CD4-positive, alpha-beta T cell treated with Interleukin-6 for 4 hours (primary cell): ENCODE results near the gene PKNOX2.

ENCODE experiments used
- DNase-seq: peaks from one replicate; pipeline ENCODE4 v3.0.0-alpha.2; 2020; ENCODE audit warnings: mixed read lengths

The PKNOX2 gene

DNA sequence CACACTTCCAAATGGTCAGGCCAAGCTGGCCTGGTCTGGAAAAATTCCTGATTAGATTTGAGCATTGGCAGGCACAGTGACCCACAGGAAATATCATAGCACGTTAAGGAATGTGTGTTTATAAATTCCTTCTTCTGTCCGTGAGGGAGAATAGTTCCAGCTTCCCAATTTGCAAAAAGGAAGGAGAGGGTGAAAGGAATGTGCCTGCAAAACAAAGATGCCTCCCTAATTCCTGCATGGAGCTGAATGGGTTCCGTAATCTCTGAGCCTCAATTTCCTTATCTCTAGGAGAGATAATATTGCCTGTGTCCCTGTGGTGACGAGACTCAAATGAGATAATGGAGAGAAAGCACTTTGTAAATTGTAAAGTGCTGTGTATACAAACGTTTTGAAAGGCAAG is 226.4 kb downstream of the PKNOX2 start:
- no peak for DNase-seq

DNA sequence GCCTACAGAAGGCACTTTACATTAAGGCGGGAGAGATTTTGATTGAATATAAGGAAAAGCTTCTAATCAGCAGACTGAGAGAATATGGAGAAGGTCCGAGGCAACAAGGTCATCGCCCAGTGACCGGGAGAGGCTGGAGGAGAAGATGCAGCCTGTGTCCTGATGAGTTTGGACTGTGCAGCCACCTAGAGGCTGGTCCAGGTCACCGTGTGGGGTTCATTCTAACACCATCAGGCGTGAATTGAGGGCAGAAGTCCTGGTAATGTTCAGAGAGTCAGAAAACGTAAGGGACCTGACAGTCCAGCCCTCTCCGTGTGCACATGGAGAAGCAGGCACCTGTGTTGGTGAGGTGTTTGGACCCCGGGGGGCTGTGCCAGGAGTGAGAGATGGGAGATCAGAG is 228.8 kb downstream of the PKNOX2 start:
- DNase-seq: no peak

- DNase-seq: no peak
Observed at GRCh38 chr11:125394296-125394695, 229.7 kb downstream of the PKNOX2 start.

- no peak for DNase-seq
Observed at GRCh38 chr11:125397421-125397820, 232.9 kb downstream of the PKNOX2 start.

DNA sequence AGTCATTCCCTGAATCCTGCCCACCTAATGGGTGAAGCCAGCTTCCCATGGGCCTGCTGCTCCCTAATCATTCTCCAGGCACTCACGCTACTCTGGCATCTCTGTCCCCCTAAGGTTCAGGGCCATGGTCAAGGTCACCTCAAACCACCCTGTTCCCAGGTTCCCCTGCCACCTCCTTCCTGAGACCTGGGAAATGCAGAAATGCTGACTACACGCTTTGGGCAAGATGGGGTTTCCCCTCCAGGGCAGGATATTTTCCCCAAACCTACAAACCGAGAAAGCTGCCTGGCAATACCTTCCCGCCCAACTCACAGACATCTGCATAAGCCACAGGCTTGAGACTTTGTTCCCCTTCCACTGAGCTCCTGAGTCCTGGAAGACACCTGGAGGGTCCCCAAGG is 233.9 kb downstream of the PKNOX2 start:
- no peak for DNase-seq

DNA sequence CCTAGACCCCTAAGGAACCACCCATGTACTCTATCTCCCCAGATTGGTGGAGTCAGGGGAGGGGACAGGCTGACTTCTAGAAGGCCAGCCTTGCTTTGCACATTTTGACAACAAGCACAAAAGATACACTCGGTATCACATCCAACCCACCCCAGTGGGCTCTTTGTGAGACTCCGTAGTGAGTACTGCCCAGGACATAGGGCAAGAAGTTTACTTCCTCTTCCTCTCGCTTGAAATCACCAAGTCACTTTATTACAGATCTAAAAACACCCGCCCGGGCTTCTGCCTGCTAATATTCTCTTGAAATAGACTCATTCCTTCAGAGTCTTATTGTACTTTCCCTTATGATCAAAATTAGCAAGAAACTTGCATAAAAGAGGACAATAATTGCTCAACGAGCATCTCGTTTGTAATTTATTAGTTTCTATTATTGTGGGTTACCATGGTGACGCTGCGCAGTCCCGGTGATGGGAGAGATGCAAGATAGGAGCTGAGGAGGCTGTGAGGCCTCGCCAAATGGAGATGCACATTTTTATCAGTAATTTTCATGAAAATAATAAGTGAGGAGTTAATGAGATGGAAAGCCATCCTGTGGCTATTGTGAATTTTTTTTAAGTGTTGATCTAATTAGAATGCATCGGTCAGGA is 234.6 kb downstream of the PKNOX2 start:
- no peak for DNase-seq

- no peak for DNase-seq
Observed at GRCh38 chr11:125399945-125400344, 235.4 kb downstream of the PKNOX2 start.

DNA sequence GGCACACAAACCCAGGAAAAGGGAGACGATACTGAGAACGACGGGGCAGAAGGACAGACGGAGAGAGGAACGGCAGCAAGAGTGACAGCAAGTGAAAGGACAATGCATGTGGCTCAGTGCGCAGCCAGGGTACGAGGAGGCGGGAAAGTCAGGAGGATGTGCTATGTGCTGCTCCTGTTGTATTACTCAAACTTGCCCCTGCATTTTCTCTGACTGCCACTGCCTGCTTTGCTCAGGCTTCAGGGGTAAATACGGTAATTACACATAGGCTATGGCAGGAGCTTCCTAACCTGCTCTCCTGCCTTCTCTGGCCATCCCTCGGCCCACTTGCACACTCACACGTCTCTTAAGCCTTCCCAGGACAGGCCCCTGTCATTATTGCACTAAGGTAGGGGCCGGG is 236.7 kb downstream of the PKNOX2 start:
- DNase-seq: no peak

GRCh38 chr11:125401746-125402145 is 237.2 kb downstream of the PKNOX2 start:
- DNase-seq: no peak

- no peak for DNase-seq
Observed at GRCh38 chr11:125402435-125402834, 237.9 kb downstream of the PKNOX2 start.

DNA sequence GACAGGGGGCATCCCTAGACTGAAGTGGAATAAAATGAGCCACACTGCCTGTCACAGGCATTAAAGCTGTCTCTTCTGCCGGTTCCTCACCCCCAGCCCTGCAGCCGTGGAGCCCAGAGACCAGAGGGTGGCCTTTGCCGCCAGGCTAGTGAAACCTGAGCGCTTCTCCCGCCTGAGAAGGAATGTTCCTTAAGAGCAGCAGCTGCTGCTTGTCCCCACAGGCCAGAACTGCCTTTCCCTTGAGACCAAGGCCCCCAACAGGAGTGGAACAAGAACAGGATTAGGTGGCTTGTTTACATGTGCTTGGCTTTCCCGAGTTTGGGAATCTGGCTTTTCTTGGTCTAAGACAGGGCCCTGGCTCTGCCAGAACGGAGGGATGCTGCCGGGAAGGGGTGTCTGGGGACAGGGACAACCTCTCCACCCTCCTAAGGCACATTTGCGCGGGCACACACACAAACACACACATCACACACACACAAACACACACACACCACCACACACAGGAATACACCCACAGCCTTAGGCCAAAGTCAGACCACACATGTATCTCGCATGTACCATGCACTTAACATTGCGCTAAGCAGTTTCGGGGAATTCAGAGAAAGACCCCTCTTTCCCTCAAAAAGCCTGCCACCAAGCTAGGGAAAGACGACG is 239.7 kb downstream of the PKNOX2 start:
- no peak for DNase-seq

DNA sequence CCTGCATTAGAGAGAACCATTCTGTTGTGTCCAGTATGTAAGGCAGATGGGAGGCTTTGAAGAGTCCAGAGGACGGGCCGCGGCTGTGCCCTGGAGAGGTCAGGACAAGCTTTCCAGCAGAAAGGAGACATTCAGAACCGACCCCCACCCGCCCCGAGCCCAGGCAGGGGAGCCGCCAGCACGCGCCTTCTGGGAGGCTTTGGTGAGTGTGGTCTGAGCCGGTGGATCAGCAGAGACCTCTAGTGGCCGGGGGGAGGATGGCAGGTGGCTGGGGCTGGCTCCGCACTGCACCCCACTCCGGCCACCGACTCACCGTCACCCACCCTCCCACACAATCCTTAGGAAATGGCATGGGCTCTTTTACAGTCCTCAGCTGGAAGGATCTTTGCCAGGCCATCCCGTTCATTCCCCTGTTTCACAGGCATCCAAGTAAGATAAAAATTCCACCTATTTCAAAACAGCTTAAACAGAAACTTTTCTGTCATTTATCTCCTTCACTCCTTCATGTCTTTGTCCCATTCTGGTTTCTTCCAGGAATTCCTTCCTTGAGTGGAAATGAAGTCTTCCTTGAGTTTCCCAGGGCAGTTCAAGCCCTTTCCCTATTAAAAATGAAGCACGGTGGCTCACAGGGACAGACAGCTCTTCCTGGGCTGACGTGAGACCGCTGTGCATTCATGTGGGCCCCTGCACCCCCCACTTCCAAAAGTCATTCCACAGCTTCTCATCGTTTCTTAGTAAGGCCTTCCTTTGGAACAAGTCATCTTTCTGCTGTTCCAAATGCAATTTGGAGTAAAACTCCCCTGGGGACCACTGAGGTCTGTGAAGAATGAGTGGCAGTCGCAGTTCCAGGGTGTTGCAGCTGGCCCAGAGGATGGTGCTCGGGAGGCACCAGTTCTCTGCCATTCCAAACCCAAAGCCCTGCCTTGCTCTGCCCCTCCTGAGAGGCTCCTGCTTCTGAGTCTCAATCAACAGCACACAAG is 240.6 kb downstream of the PKNOX2 start:
- peak; percentile 63 for DNase-seq

DNA sequence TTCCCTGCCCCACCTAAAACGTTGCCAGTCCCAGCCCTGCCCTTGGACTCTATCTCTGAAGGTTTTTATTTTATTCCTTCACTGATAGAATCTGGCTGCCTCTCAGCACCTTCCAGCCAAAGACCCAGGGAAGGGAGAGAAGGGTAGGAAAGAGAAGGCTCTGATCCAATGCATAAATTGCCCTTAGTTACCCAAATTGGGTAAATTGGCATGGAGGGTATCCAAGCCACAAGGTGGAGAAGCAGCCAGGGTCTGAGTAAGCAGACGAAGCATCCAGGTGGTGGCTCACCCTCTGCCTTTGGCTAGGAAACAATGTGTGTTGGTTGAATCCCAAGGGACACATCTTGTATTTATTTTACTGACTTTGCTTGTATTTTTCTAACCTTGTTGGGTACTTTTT is 242.5 kb downstream of the PKNOX2 start:
- no peak for DNase-seq

GRCh38 chr11:125408311-125408711 is 243.8 kb downstream of the PKNOX2 start:
- no peak for DNase-seq

DNA sequence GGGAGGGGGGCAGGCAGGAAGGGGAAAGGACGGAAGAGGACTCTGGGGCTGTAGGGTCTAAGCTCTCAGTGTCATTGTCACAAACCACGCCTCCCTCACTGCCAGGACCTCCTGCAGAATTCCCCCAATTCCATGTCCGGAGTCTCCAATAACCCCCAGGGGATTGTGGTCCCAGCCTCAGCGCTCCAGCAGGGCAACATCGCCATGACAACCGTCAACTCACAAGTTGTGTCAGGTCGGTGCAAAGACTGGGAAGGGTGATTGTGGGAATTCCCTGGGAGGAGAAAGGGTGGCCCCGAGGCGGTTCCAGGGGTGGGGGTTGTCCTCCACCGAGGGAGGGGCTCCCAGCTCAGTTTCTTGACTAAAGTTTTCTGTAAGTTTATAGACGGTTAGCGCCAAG is 245.5 kb downstream of the PKNOX2 start:
- DNase-seq: no peak

DNA sequence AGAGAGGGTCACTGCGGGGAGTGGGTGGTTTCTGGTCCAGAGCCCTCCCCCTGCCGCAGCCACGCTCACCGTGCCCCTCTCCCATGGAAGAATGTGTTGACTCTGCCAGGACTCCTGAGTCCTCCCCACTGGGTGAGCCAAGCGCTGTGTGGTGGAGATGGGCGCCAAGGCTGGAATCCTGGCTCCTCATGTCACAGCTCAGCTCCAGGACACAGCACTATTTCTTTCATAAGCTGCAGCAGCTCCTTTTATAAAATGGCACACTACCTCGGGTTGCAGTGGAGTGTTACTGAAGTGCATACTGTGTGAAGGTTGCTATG is 247.6 kb downstream of the PKNOX2 start:
- no peak for DNase-seq

DNA sequence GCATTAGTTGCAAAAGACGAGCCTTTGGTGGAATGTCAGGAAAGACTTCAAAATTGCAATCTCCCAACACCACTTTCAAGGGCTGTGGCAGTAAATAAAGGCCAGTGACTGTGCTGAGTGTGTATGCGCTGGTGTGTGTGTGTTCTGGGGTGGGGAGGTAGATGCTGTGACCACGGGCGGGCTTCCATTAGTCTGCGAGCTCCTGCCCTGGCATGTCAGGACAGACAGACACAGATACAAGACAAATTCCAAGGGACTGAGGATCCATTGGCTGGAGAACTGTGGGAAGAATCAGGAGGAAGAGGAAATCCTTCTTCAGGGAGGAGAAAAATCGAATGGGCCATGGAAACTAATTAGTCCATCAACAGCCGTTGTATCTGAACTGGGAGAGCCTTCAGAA is 248.0 kb downstream of the PKNOX2 start:
- no peak for DNase-seq

- DNase-seq: no peak
Observed at GRCh38 chr11:125413226-125413625, 248.7 kb downstream of the PKNOX2 start.

- DNase-seq: no peak
Observed at GRCh38 chr11:125414121-125414520, 249.6 kb downstream of the PKNOX2 start.

DNA sequence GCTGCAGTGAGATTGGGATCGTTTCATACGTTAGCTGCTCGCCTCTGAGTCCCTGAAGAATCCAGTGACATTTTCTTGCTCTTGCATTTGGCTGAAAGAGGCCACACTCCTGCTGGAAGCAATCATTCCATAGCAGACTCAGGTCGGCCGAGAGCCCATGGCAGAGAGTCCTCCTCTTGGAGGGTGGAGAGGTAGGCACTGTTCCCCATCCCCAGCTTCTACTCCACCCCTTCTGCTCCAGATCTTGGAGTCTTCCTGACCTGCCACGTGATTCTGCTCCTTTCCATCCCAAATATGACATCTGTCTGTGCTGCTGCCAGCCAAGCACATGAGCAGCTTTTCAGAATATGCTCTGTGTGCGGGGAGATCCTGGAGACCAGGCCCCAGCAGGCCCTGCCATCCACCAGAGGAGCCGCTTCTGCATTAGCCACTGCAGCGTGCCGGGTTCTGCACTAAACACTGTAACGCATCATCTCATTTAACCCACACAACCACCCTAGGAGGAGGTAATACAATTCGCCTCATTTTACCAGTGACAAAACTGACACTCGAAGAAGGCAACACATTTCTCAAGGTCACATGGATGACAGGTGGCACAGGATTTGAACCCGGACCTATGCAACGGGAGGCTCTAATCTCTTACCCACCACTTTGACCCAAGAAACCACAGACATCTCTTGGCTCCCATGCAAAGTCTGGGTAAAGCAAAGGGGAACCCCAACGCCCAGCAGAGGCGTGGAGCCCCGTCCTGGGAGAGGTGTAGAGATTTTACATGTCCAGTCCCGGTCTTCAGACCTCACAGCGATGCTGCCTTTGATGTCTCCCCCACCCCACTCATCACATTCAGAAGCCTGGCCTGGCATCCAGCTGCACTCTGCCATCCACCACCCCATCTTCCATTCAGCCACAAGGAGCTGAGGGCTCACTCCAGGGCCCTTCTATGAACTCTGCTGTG is 252.7 kb downstream of the PKNOX2 start:
- DNase-seq: no peak

- no peak for DNase-seq
Observed at GRCh38 chr11:125418396-125418795, 253.8 kb downstream of the PKNOX2 start.

DNA sequence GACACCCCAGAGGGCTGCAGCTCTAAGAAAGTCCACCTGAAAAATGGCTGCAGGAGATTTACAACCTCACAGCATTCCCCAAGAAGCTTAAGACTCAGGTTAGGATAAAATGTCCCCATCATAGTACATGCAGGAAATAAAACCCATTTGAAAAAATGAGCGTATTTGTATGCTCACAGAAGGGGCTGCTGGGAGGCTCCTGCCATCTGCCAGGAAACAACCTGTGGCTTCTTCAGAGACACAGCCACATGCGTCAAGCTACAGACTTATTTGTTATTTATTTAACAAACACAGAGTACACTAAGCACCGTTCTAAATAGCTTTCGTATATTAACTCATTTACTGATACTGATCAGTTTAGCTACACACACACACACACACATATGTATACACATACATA is 258.1 kb downstream of the PKNOX2 start:
- no peak for DNase-seq
